PC-3 (cell line): ENCODE data around the gene METTL16. TPM values are rescaled to one million over a fixed set of nuclear protein-coding genes. Genes with fewer than 3 reads are reported as not detected.

Experiments used
- ATAC-seq: fragments of 200-7000 bp; cut with Tn5 transposase; 2 replicates; pipeline ENCODE4 v1.9.1; 2020; ENCODE audit warnings: mild to moderate bottlenecking, moderate library complexity
- BruUV-seq: library from RNA; stranded (reverse); fragments of 400-500 nt; replicated peaks from 2 replicates; lab custom pipeline; 2021; lab: Mats Ljungman, UMichigan
- CTCF ChIA-PET: fragments of 300-600 bp; sonication (Branson Sonifier 250); formaldehyde crosslinking; loops from one replicate; lab custom pipeline; 2022; ENCODE audit warnings: antibody characterized with exemption; lab: Charles Lee
- POLR2A ChIA-PET: fragments of 300-600 bp; sonication (Branson Sonifier 250); formaldehyde crosslinking; loops from one replicate; lab custom pipeline; 2022; ENCODE audit warnings: antibody characterized with exemption; ENCODE audit not compliant: unreplicated experiment; lab: Charles Lee
- DNase-seq: peaks from one replicate; pipeline ENCODE4 v3.0.0-alpha.2; 2015
- H2AFZ ChIP-seq: fragments of 300-600 bp; sonication (generic); 2 replicates; pipeline ENCODE4 v1.6.0; 2016; ENCODE audit warnings: antibody characterized with exemption, low read length
- H3F3A ChIP-seq: fragments of 300-600 bp; sonication (generic); one replicate; pipeline ENCODE4 v1.6.0; 2017; ENCODE audit warnings: antibody characterized with exemption, low read length, control low read depth, mild to moderate bottlenecking; ENCODE audit not compliant: unreplicated experiment
- H3K27ac ChIP-seq: fragments of 300-600 bp; sonication (generic); 2 replicates; pipeline ENCODE4 v1.5.1; 2016; ENCODE audit warnings: mild to moderate bottlenecking, low read length
- H3K27me3 ChIP-seq: fragments of 300-600 bp; sonication (generic); 2 replicates; pipeline ENCODE4 v1.6.1; 2016; ENCODE audit warnings: low read length, mixed read lengths
- H3K36me3 ChIP-seq: fragments of 300-600 bp; sonication (generic); 2 replicates; pipeline ENCODE4 v1.6.1; 2016; ENCODE audit warnings: low read depth, mixed run types, low read length, mixed read lengths
- H3K4me1 ChIP-seq: fragments of 300-600 bp; sonication (generic); 2 replicates; pipeline ENCODE4 v1.5.1; 2016; ENCODE audit warnings: low read length; ENCODE audit not compliant: insufficient read depth
- H3K4me2 ChIP-seq: fragments of 300-600 bp; sonication (generic); 2 replicates; pipeline ENCODE4 v1.6.0; 2016; ENCODE audit warnings: low read length
- H3K4me3 ChIP-seq: fragments of 300-600 bp; sonication (generic); 2 replicates; pipeline ENCODE4 v1.5.1; 2016; ENCODE audit warnings: mild to moderate bottlenecking, low read length, mixed read lengths
- H3K79me2 ChIP-seq: fragments of 300-600 bp; sonication (generic); 2 replicates; pipeline ENCODE4 v1.6.1; 2017; ENCODE audit warnings: low read length, mixed read lengths
- H3K9ac ChIP-seq: fragments of 300-600 bp; sonication (generic); 2 replicates; pipeline ENCODE4 v1.6.0; 2016; ENCODE audit warnings: mild to moderate bottlenecking, low read length
- H3K9me2 ChIP-seq: fragments of 300-600 bp; sonication (generic); replicated peaks from 2 replicates; pipeline ENCODE4 v1.6.1; 2016; ENCODE audit warnings: mixed run types, low read length, mixed read lengths
- H3K9me3 ChIP-seq: fragments of 300-600 bp; sonication (generic); 2 replicates; pipeline ENCODE4 v1.6.1; 2016; ENCODE audit warnings: low read length, mixed read lengths
- H4K20me1 ChIP-seq: fragments of 300-600 bp; sonication (generic); 2 replicates; pipeline ENCODE4 v1.6.1; 2016; ENCODE audit warnings: low read length, mixed read lengths
- EZH2 ChIP-seq: fragments of 300-600 bp; sonication (generic); IDR thresholded peaks from one replicate; pipeline ENCODE4 v1.6.1; 2017; ENCODE audit warnings: antibody characterized with exemption, mild to moderate bottlenecking, low read length; ENCODE audit not compliant: unreplicated experiment
- EZH2phosphoT487 ChIP-seq: fragments of 300-600 bp; sonication (generic); IDR thresholded peaks from 2 replicates; pipeline ENCODE4 v1.6.1; 2018; ENCODE audit warnings: mild to moderate bottlenecking, antibody characterized with exemption, low read length, borderline replicate concordance
- intact Hi-C: fragments of 100-400 bp; cut with micrococcal nuclease; formaldehyde crosslinking; loops from 2 replicates; pipeline ENCODE4 v1.9.0; 2023
- total RNA-seq: library from RNA; depleted of rRNA; stranded (reverse); fragments of >200 nt; gene quantifications from 2 replicates; pipeline ENCODE4 v1.2.3, GENCODE V29; 2014
- TF ChIP-seq, protein P1 (sequence below): fragments of 300-600 bp; sonication (generic); conservative IDR thresholded peaks from 2 replicates; pipeline ENCODE4 v1.5.1; 2017; ENCODE audit warnings: antibody characterized with exemption, low read depth, mild to moderate bottlenecking, low read length

Gene METTL16
- total RNA-seq, 1 experiment from 2014 or later: 20.8 TPM

DNA sequence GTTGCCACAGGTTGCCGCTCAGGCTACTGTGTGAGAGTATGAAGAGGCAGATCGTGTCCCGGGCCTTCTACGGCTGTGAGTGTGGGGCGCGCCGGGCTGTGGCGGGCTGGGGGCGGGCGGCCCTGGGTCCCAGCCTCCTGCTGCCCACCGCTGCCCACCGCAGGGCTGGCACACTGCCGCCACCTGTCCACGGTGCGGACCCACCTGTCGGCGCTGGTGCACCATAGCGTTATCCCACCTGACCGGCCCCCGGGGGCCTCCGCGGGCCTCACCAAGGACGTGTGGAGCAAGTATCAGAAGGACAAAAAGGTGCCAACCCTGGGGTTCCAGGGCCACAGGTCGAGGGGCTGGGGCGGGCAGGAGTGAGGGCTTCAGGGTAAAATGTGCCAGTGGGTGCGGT, 139.5 kb downstream of the METTL16 start:
- Histone ChIP-seq H3F3A (no peaks in the 10 kb centered on the region), H3K27me3 (no peaks in the 10 kb centered on the region), H3K36me3 (no peaks in the 10 kb centered on the region), H3K4me2 (no peak overlapping the region), H3K4me3 (no peak overlapping the region), H3K9me3 (no peaks in the 10 kb centered on the region), H4K20me1 (no peaks in the 10 kb centered on the region), H3K9me2 (no peaks in the 10 kb centered on the region), H3K4me1 (no peaks in the 10 kb centered on the region), H3K27ac (no peak overlapping the region), H2AFZ (no peak overlapping the region), H3K79me2 (no peaks in the 10 kb centered on the region), H3K9ac (no peak overlapping the region)
- ATAC-seq (no peak), DNase-seq (no peak)
- ChIA-PET CTCF (no interaction called here), POLR2A (no interaction called here)
- TF ChIP-seq EZH2phosphoT487: no peak
- TF ChIP-seq, protein P1, sequence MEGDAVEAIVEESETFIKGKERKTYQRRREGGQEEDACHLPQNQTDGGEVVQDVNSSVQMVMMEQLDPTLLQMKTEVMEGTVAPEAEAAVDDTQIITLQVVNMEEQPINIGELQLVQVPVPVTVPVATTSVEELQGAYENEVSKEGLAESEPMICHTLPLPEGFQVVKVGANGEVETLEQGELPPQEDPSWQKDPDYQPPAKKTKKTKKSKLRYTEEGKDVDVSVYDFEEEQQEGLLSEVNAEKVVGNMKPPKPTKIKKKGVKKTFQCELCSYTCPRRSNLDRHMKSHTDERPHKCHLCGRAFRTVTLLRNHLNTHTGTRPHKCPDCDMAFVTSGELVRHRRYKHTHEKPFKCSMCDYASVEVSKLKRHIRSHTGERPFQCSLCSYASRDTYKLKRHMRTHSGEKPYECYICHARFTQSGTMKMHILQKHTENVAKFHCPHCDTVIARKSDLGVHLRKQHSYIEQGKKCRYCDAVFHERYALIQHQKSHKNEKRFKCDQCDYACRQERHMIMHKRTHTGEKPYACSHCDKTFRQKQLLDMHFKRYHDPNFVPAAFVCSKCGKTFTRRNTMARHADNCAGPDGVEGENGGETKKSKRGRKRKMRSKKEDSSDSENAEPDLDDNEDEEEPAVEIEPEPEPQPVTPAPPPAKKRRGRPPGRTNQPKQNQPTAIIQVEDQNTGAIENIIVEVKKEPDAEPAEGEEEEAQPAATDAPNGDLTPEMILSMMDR: no peak
- no peak for TF ChIP-seq EZH2
- intact Hi-C loops: no loop called here
- no TSS peak for BruUV-seq

DNA sequence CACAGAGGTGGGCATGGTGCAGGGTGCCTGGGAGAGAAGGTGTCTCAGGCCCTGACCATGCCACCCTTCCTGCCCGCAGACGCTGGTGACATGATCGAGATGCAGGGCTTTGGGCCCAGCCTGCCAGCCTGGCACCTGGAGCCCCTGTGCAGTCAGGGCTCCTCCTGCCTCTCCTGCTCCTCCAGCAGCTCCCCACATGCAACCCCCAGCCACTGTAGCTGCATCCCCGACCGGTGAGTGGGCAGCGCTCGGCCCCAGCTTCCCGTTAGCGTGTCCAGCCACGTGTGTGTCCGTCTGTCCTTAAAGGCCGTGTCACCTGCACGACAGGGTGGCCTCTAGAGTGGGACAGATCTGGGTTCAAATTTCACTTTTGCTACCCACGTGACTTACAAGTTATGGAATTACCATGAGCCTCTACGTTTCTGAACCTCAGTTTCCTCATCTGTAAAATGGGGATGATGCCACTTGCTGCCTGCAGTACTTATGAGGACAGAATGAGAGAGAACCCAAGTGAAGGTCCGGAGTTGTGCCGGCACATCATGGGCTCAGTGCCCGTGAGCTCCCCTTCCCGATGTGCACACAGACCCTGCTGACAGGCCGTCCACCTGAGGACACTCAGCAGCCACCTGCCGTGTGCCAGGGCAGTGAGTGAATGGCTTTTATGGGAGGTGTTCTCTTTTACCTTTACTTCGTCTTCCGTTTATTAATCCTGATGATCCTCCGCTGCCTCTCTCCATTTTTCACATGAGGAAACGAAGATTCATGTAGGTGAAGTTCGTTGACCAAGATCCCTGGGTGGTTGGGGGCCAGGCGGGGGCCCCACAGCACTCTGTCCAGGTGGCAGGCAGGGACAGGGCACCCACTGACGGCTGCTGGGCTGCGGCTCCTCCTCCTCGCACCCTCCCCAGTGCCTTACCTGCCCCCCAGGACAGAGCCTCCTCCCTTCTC, 140.2 kb downstream of the METTL16 start:
- Histone ChIP-seq H3K4me1 (no peaks in the 10 kb centered on the region), H3K9me2 (no peaks in the 10 kb centered on the region), H3K79me2 (no peaks in the 10 kb centered on the region), H3K4me3 (no peak overlapping the region), H3K27ac (no peak overlapping the region), H4K20me1 (no peaks in the 10 kb centered on the region), H3K9ac (no peak overlapping the region), H3K4me2 (no peak overlapping the region), H3K27me3 (no peaks in the 10 kb centered on the region), H3F3A (no peaks in the 10 kb centered on the region), H2AFZ (no peak overlapping the region), H3K9me3 (no peaks in the 10 kb centered on the region), H3K36me3 (no peaks in the 10 kb centered on the region)
- BruUV-seq: no TSS peak
- intact Hi-C loops: no loop called here
- DNase-seq: no peak
- ATAC-seq: no peak
- CTCF ChIA-PET: no interaction called here
- POLR2A ChIA-PET: no interaction called here
- TF ChIP-seq, protein P1: no peak
- no peak for TF ChIP-seq EZH2phosphoT487
- TF ChIP-seq EZH2: no peak

DNA sequence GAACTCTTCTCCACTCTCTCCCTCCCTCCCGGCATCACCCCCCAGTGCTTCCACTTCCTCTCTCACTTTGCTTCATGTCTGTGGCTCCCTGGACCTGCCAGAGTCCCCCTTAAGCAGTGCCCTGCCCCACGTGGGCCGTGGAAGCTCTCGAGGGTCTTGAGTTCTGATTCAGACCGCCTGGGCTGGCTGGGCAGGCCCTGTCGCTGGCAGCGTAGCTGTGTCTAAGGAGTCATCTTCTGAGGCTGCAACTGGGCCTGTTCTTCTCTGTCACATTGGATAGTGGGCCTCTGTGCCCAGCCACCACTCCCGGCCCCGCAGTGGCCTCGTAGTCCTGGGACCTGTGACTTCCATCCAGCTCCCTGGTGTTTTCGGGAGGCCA, 141.5 kb downstream of the METTL16 start:
- Histone ChIP-seq H3K36me3 (no peaks in the 10 kb centered on the region), H4K20me1 (no peaks in the 10 kb centered on the region), H2AFZ (no peak overlapping the region), H3K4me2 (no peak overlapping the region), H3K9me3 (no peaks in the 10 kb centered on the region), H3K27ac (no peak overlapping the region), H3F3A (no peaks in the 10 kb centered on the region), H3K9ac (no peak overlapping the region), H3K4me3 (no peak overlapping the region), H3K27me3 (no peaks in the 10 kb centered on the region), H3K4me1 (no peaks in the 10 kb centered on the region), H3K9me2 (no peaks in the 10 kb centered on the region), H3K79me2 (no peaks in the 10 kb centered on the region)
- DNase-seq (no peak), ATAC-seq (no peak)
- intact Hi-C loops: no loop called here
- ChIA-PET POLR2A (no interaction called here), CTCF (no interaction called here)
- no TSS peak for BruUV-seq
- no peak for TF ChIP-seq EZH2phosphoT487
- TF ChIP-seq, protein P1: no peak
- no peak for TF ChIP-seq EZH2
